ENCODE data around the gene CHID1. TPM values are rescaled to one million over a fixed set of nuclear protein-coding genes. Genes with fewer than 3 reads are reported as not detected.

Gene CHID1
- total and polyA plus RNA-seq, 9 of the 15 experiments (the other 6 are each of a cell fraction or from before 2014, with no cell fraction given), result 15.1 to 108 (median 39.8) TPM

DNA sequence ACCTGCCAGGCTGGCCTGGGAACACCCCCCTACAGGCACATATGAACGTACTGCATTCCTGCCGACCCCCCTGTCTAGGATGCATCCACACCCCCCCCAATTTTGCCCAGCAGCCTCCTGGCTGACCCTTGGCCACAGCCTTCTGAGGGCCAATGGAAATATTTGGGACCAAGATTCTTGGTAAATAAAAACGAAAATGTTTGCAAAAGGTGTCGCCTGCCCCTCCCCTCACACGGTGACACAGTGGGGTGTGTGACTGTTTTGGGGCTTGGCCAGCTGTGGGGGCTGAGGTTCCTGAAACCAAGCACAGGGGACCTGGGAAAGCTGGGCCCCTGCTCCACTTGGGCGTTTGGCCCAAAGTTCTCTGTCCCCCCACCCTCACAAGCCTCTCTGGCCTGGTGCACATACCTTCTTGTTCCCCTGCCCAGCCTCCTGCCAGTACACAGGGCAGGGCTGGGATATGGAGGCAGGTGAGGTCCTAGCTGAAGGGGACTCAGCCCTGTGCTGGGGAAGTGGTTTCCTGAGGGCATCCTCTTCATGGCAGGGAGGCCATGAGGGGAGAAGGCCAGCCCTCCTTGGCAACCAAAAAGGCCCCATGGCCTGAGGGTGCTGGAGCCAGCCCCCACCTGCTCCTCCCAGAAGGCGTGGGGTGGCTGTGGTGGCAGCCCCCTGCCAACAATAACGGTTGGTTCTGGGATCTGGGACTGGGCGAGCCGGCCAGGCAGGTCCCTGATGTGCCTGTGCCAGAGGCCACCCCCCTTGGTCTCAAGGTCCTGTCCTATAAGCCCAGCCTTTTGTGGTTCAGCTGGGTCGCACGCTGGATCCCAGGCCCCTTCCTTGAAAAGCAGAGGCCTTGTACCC is 85.0 kb downstream of the CHID1 start (continued):
- TF ChIP-seq, protein P1, sequence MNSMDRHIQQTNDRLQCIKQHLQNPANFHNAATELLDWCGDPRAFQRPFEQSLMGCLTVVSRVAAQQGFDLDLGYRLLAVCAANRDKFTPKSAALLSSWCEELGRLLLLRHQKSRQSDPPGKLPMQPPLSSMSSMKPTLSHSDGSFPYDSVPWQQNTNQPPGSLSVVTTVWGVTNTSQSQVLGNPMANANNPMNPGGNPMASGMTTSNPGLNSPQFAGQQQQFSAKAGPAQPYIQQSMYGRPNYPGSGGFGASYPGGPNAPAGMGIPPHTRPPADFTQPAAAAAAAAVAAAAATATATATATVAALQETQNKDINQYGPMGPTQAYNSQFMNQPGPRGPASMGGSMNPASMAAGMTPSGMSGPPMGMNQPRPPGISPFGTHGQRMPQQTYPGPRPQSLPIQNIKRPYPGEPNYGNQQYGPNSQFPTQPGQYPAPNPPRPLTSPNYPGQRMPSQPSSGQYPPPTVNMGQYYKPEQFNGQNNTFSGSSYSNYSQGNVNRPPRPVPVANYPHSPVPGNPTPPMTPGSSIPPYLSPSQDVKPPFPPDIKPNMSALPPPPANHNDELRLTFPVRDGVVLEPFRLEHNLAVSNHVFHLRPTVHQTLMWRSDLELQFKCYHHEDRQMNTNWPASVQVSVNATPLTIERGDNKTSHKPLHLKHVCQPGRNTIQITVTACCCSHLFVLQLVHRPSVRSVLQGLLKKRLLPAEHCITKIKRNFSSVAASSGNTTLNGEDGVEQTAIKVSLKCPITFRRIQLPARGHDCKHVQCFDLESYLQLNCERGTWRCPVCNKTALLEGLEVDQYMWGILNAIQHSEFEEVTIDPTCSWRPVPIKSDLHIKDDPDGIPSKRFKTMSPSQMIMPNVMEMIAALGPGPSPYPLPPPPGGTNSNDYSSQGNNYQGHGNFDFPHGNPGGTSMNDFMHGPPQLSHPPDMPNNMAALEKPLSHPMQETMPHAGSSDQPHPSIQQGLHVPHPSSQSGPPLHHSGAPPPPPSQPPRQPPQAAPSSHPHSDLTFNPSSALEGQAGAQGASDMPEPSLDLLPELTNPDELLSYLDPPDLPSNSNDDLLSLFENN (IDR thresholded peaks at IDR 0.05; ENCODE audit: low read depth in 2 of 2, low read length in 2 of 2), result 0 out of 4 replicates have a peak, but pooled peaks of 1 of the 2 experiments have one; percentile 23
- TF ChIP-seq RBFOX2 (IDR thresholded peaks at IDR 0.05; ENCODE audit: low read depth, low read length) (peak; percentile 54), ZNF134 (CRISPR knock-in tag; conservative IDR thresholded peaks at IDR 0.05) (no peak), SUPT5H (IDR thresholded peaks at IDR 0.05) (peak; percentile 47), HCFC1 (IDR thresholded peaks at IDR 0.05; ENCODE audit: low read depth, low read length) (no peak), TAF15 (IDR thresholded peaks at IDR 0.05; ENCODE audit: low read depth, low read length) (no peak), ZNF589 (CRISPR knock-in tag; IDR thresholded peaks at IDR 0.05; ENCODE audit: low read depth) (no peak)
